Activated CD4-positive, alpha-beta T cell treated with anti-CD3 and anti-CD28 coated beads, Interleukin-2, amount 10 ng/mL, durations not matched to agents 7 days and 5 days (primary cell): ENCODE results near the gene PDZD2. TPM values are rescaled to one million over a fixed set of nuclear protein-coding genes. Genes with fewer than 3 reads are reported as not detected.

ENCODE experiments used
- CTCF ChIA-PET: fragments of 350-600 bp; sonication (Branson Sonifier 250); formaldehyde crosslinking; loops from one replicate; lab custom pipeline; 2021; ENCODE audit warnings: antibody characterized with exemption; lab: Charles Lee
- POLR2A ChIA-PET: fragments of 350-600 bp; sonication (Branson Sonifier 250); formaldehyde crosslinking; loops from one replicate; lab custom pipeline; 2021; ENCODE audit warnings: antibody characterized with exemption; lab: Charles Lee
- DNase-seq: peaks from one replicate; pipeline ENCODE4 v3.0.0-alpha.2; 2020
- H3K27ac Mint-ChIP-seq: one replicate; pipeline ENCODE4 v1.8.0; 2021; ENCODE audit warnings: mild to moderate bottlenecking, moderate library complexity, mixed read lengths
- H3K27me3 Mint-ChIP-seq: one replicate; pipeline ENCODE4 v1.8.0; 2021; ENCODE audit warnings: mixed read lengths
- H3K36me3 Mint-ChIP-seq: one replicate; pipeline ENCODE4 v1.8.0; 2021; ENCODE audit warnings: low read depth, mixed read lengths
- H3K4me1 Mint-ChIP-seq: one replicate; pipeline ENCODE4 v1.8.0; 2021; ENCODE audit warnings: mixed read lengths
- H3K4me3 Mint-ChIP-seq: one replicate; pipeline ENCODE4 v1.8.0; 2021; ENCODE audit warnings: mild to moderate bottlenecking, moderate library complexity, mixed read lengths
- H3K9me3 Mint-ChIP-seq: one replicate; pipeline ENCODE4 v1.8.0; 2021; ENCODE audit warnings: mixed read lengths
- total RNA-seq, 2 experiments: library from RNA; stranded (reverse); gene quantifications; one replicate each; pipeline ENCODE4 v1.2.3, GENCODE V29; 2021

PDZD2 gene
- total RNA-seq, 2 experiments from 2014 or later: not detected

GRCh38 chr5:32143617-32144377, 504.9 kb downstream of the PDZD2 start:
- Mint-ChIP-seq H3K4me3 (no peak overlapping the region), H3K9me3 (no peaks in the 10 kb centered on the region), H3K36me3 (peaks cover 44% of the 10 kb centered on the region), H3K27me3 (no peaks in the 10 kb centered on the region), H3K4me1 (peaks cover 17% of the 10 kb centered on the region), H3K27ac (no peak overlapping the region)
- ChIA-PET POLR2A (no interaction called here), CTCF (no interaction called here)
- no peak for DNase-seq

GRCh38 chr5:32144378-32145207, 505.7 kb downstream of the PDZD2 start:
- Mint-ChIP-seq H3K27me3 (no peaks in the 10 kb centered on the region), H3K4me3 (no peak overlapping the region), H3K36me3 (peaks cover 43% of the 10 kb centered on the region), H3K9me3 (no peaks in the 10 kb centered on the region), H3K27ac (no peak overlapping the region), H3K4me1 (peaks cover 13% of the 10 kb centered on the region)
- ChIA-PET POLR2A (no interaction called here), CTCF (interaction anchor here (1.0 kb wide), 1 partner anchor 9 kb away, joined by 3 read pairs; no protein-coding TSS in a partner anchor)
- DNase-seq: no peak

DNA sequence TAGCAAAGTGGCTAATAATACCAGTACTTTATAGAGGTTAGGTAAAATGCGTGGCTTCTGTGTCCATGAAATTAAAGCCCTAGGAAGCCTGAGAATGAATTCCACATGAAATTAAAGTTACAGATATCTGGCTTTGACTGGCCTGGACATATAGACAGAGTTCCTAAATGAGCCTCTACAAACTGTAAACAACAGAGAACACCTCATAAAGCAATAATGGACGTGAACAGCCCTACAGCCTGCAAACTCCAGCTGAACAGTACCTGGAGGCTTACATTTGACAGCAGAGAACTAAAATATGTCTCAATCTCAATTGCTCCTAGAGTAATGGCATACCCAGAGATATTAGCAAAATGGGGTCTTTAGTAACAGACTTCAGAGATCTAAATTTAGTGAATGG, 506.4 kb downstream of the PDZD2 start:
- H3K4me3 Mint-ChIP-seq: no peak overlapping the region
- peaks cover 39% of the 10 kb centered on the region for H3K36me3 Mint-ChIP-seq
- ChIA-PET CTCF (interaction anchor here (1.0 kb wide), 1 partner anchor 10 kb away, joined by 3 read pairs; no protein-coding TSS in a partner anchor), POLR2A (no interaction called here)
- H3K27me3 Mint-ChIP-seq: no peaks in the 10 kb centered on the region
- H3K9me3 Mint-ChIP-seq: no peaks in the 10 kb centered on the region
- no peak for DNase-seq
- H3K27ac Mint-ChIP-seq: no peak overlapping the region
- peaks cover 10% of the 10 kb centered on the region for H3K4me1 Mint-ChIP-seq

- ChIA-PET POLR2A (no interaction called here), CTCF (no interaction called here)
- no peak for DNase-seq
- Mint-ChIP-seq H3K9me3 (no peaks in the 10 kb centered on the region), H3K27me3 (no peaks in the 10 kb centered on the region), H3K36me3 (peaks cover 38% of the 10 kb centered on the region), H3K4me3 (no peak overlapping the region), H3K27ac (no peak overlapping the region), H3K4me1 (peaks cover 17% of the 10 kb centered on the region)
Observed at GRCh38 chr5:32147236-32147635, 508.3 kb downstream of the PDZD2 start.

- no peaks in the 10 kb centered on the region for H3K9me3 Mint-ChIP-seq
- H3K27ac Mint-ChIP-seq: no peak overlapping the region
- no peak for DNase-seq
- H3K36me3 Mint-ChIP-seq: peaks cover 42% of the 10 kb centered on the region
- ChIA-PET POLR2A (no interaction called here), CTCF (no interaction called here)
- no peaks in the 10 kb centered on the region for H3K27me3 Mint-ChIP-seq
- peaks cover 17% of the 10 kb centered on the region for H3K4me1 Mint-ChIP-seq
- no peak overlapping the region for H3K4me3 Mint-ChIP-seq
Observed at GRCh38 chr5:32147959-32148358, 509.0 kb downstream of the PDZD2 start.

GRCh38 chr5:32150366-32150765, 511.4 kb downstream of the PDZD2 start:
- peaks cover 28% of the 10 kb centered on the region for H3K4me1 Mint-ChIP-seq
- H3K36me3 Mint-ChIP-seq: peaks cover 44% of the 10 kb centered on the region
- no peak for DNase-seq
- no peaks in the 10 kb centered on the region for H3K9me3 Mint-ChIP-seq
- no peaks in the 10 kb centered on the region for H3K27me3 Mint-ChIP-seq
- H3K27ac Mint-ChIP-seq: no peak overlapping the region
- ChIA-PET CTCF (no interaction called here), POLR2A (no interaction called here)
- no peak overlapping the region for H3K4me3 Mint-ChIP-seq

DNA sequence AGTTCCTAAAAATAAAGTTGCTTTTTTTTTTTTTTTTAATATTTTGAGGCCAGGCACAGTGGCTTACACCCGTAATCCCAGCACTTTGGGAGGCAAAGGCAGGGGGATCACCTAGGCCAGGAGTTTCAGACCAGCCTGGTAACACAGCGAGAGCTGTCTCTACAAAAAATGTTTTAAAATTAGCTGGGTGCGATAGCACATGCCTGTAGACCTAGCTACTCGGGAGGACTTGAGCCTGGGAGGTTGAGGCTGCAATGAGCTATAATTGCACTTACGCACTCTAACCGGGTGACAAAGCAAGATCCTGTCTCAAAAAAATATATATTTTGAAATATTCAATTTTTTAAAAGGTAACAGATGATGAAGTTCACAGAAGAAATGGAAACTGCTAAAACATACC, 512.3 kb downstream of the PDZD2 start:
- Mint-ChIP-seq H3K36me3 (peaks cover 45% of the 10 kb centered on the region), H3K27me3 (no peaks in the 10 kb centered on the region), H3K4me3 (no peak overlapping the region), H3K9me3 (no peaks in the 10 kb centered on the region), H3K27ac (no peak overlapping the region), H3K4me1 (peaks cover 28% of the 10 kb centered on the region)
- CTCF ChIA-PET: interaction anchor here (0.6 to 1.2 kb wide), 5 partner anchors 14 to 137 kb away, joined by 3 to 5 read pairs (median 3); no protein-coding TSS in a partner anchor
- no peak for DNase-seq
- POLR2A ChIA-PET: no interaction called here

DNA sequence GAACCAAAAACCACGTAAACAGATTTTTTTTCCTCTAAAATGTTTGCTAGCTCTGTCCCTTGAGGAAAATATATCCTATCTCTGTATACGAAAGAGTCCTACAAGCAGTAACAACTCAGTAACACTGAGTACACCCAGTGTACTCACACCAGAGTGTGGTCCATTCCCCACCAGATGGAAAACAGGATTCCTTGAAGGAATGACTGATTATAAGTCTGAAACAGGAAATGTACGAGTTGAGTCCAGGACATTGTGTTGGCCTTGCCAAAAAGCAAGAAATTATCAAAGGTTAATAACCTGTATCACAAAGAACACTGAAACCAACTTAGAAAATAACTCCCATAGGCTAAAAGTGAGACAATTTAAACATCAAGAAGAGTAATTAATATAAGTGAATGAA, 514.8 kb downstream of the PDZD2 start:
- ChIA-PET POLR2A (no interaction called here), CTCF (interaction anchor here (1.3 kb wide), 1 partner anchor 13 kb away, joined by 5 read pairs; no protein-coding TSS in a partner anchor)
- H3K4me3 Mint-ChIP-seq: no peak overlapping the region
- H3K36me3 Mint-ChIP-seq: peaks cover 38% of the 10 kb centered on the region
- H3K27me3 Mint-ChIP-seq: no peaks in the 10 kb centered on the region
- H3K4me1 Mint-ChIP-seq: peaks cover 25% of the 10 kb centered on the region
- H3K9me3 Mint-ChIP-seq: no peaks in the 10 kb centered on the region
- no peak overlapping the region for H3K27ac Mint-ChIP-seq
- no peak for DNase-seq

GRCh38 chr5:32155211-32155610, 516.3 kb downstream of the PDZD2 start:
- no peaks in the 10 kb centered on the region for H3K9me3 Mint-ChIP-seq
- POLR2A ChIA-PET: no interaction called here
- H3K36me3 Mint-ChIP-seq: peaks cover 30% of the 10 kb centered on the region
- H3K4me1 Mint-ChIP-seq: peaks cover 22% of the 10 kb centered on the region
- H3K27me3 Mint-ChIP-seq: no peaks in the 10 kb centered on the region
- CTCF ChIA-PET: interaction anchor here (0.9 to 1.2 kb wide), 2 partner anchors 19 to 40 kb away, joined by 3 read pairs; partner anchors contain the start of gene GOLPH3
- H3K27ac Mint-ChIP-seq: no peak overlapping the region
- no peak for DNase-seq
- H3K4me3 Mint-ChIP-seq: no peak overlapping the region

GRCh38 chr5:32156635-32157034, 517.7 kb downstream of the PDZD2 start:
- Mint-ChIP-seq H3K36me3 (peaks cover 34% of the 10 kb centered on the region), H3K4me1 (peaks cover 19% of the 10 kb centered on the region), H3K27ac (no peak overlapping the region), H3K9me3 (no peaks in the 10 kb centered on the region), H3K4me3 (no peak overlapping the region), H3K27me3 (no peaks in the 10 kb centered on the region)
- no peak for DNase-seq
- ChIA-PET CTCF (no interaction called here), POLR2A (no interaction called here)

DNA sequence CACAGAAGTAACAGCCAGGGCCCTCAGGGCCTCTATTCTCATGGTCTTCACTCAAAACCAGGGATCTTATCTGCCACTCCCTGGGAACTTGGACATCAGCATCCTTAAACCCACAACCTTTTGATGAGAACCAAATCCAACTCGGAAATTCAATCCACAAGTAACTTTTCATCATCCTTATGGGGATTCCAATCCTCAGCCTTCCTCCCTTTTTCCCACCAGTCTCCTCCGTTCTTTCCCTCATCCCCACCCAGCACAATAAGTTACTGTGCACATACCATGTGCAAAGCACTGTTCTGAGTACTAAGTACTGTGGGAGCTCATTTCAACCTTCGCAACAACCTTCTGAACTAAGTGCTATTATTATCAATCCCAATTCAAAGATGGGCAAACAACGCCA, 518.1 kb downstream of the PDZD2 start:
- no peak for DNase-seq
- peaks cover 16% of the 10 kb centered on the region for H3K4me1 Mint-ChIP-seq
- H3K4me3 Mint-ChIP-seq: no peak overlapping the region
- CTCF ChIA-PET: no interaction called here
- POLR2A ChIA-PET: no interaction called here
- H3K27ac Mint-ChIP-seq: no peak overlapping the region
- no peaks in the 10 kb centered on the region for H3K27me3 Mint-ChIP-seq
- H3K36me3 Mint-ChIP-seq: peaks cover 32% of the 10 kb centered on the region
- H3K9me3 Mint-ChIP-seq: no peaks in the 10 kb centered on the region

DNA sequence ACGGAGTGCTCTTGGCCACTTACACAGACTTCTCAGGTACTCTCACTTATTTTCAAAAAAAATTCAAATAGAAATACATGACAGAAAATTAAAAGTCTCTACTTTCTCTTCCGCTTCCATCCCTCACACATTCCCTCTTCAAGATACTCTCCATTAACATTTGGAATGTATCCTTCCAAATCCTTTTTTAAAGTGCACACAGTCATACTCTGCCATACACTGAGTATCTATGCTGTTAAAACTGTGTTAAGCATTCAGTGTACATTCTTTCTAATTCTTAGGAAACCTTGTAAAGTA, 519.7 kb downstream of the PDZD2 start:
- no peaks in the 10 kb centered on the region for H3K27me3 Mint-ChIP-seq
- H3K4me3 Mint-ChIP-seq: no peak overlapping the region
- H3K27ac Mint-ChIP-seq: no peak overlapping the region
- no peaks in the 10 kb centered on the region for H3K9me3 Mint-ChIP-seq
- CTCF ChIA-PET: no interaction called here
- H3K4me1 Mint-ChIP-seq: peaks cover 13% of the 10 kb centered on the region
- H3K36me3 Mint-ChIP-seq: peaks cover 23% of the 10 kb centered on the region
- no peak for DNase-seq
- POLR2A ChIA-PET: no interaction called here

GRCh38 chr5:32159328-32160072, 520.6 kb downstream of the PDZD2 start:
- Mint-ChIP-seq H3K9me3 (no peaks in the 10 kb centered on the region), H3K27me3 (no peaks in the 10 kb centered on the region), H3K27ac (no peak overlapping the region), H3K4me1 (peaks cover 14% of the 10 kb centered on the region), H3K4me3 (no peak overlapping the region), H3K36me3 (peaks cover 24% of the 10 kb centered on the region)
- ChIA-PET CTCF (no interaction called here), POLR2A (no interaction called here)
- no peak for DNase-seq
